ENCODE results near the gene LSM4.
A peak's percentile ranks its signal among the peaks of the same experiment; 100 is the strongest.

Gene LSM4

GRCh38 chr19:18309525-18310064, 13.3 kb downstream of the LSM4 start:
- no peak for TF ChIP-seq CTCF (IDR thresholded peaks at IDR 0.05; ENCODE audit: extremely low read depth, missing control alignments)
- DNase-seq (ENCODE audit: low spot score) = no peak

GRCh38 chr19:18308948-18309325, 13.9 kb downstream of the LSM4 start:
- DNase-seq (ENCODE audit: low spot score) = no peak
- no peak for TF ChIP-seq CTCF (IDR thresholded peaks at IDR 0.05; ENCODE audit: extremely low read depth, missing control alignments)

GRCh38 chr19:18308051-18308947, 14.6 kb downstream of the LSM4 start:
- no peak for DNase-seq (ENCODE audit: low spot score)
- TF ChIP-seq CTCF (IDR thresholded peaks at IDR 0.05; ENCODE audit: extremely low read depth, missing control alignments) = no peak

- DNase-seq (ENCODE audit: low spot score) = peak; percentile 36
Observed at GRCh38 chr19:18307271-18307681, 15.6 kb downstream of the LSM4 start.

GRCh38 chr19:18306888-18307260, 16.0 kb downstream of the LSM4 start:
- TF ChIP-seq CTCF (IDR thresholded peaks at IDR 0.05; ENCODE audit: extremely low read depth, missing control alignments) = no peak
- DNase-seq (ENCODE audit: low spot score) = no peak

More at GRCh38 chr19:18307271-18307681, 15.6 kb downstream of the LSM4 start:
- no peak for TF ChIP-seq CTCF (IDR thresholded peaks at IDR 0.05; ENCODE audit: extremely low read depth, missing control alignments)

- DNase-seq (ENCODE audit: low spot score) = no peak
- no peak for TF ChIP-seq CTCF (IDR thresholded peaks at IDR 0.05; ENCODE audit: extremely low read depth, missing control alignments)
Observed at GRCh38 chr19:18306209-18306887, 16.5 kb downstream of the LSM4 start.
